Fibroblast of the aortic adventitia (primary cell): ENCODE measurements around the gene LIMS2. TPM values are rescaled to one million over a fixed set of nuclear protein-coding genes. Genes with fewer than 3 reads are reported as not detected.

Source experiments
- DNase-seq: peaks from one replicate; pipeline ENCODE4 v3.0.0-alpha.2; 2010; ENCODE audit warnings: low read depth
- H3K4me3 ChIP-seq: 2 replicates; pipeline ENCODE4 v1.5.1; 2011; ENCODE audit warnings: low read depth, mild to moderate bottlenecking, control low read depth, low read length, moderate library complexity
- total RNA-seq: library from RNA; depleted of rRNA; stranded (reverse); fragments of >200 nt; gene quantifications from 2 replicates; pipeline ENCODE4 v1.2.3, GENCODE V29; 2012; ENCODE audit warnings: low replicate concordance
- TF ChIP-seq, protein P1 (sequence below): IDR thresholded peaks from 2 replicates; pipeline ENCODE4 v1.5.1; 2011; ENCODE audit warnings: mild to moderate bottlenecking, low read length, control low read depth, inconsistent platforms; ENCODE audit not compliant: insufficient read depth

LIMS2 gene
- total RNA-seq, 1 donor = 7.8 TPM

DNA sequence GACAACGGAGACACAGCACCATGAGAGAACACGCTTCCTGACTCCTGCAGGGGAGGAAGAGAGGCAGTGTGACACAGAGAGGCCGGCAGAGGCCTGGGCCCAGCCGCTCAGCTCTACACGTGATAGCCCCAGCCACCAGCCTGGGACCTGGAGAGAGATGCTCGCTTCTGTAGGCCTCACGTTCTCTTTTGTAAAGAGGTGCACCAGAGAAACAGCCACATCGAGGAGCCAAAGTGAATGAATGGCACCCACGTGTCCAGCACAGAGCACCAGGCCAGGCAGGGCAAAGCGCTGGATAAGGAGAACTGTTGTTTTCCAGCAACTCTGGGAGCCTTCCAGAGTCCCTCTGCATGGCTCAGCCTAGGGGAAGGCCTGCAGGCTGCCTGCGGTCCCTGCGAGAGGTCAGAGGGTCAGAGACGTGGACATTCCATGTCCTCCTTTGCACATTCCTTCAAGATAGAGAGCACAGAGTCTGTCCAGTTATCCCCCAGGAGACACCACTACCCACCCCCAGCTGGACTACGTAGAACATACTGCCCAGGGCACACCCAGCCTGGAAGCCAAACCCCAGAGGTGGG lies 14.2 kb downstream of the LIMS2 start:
- peak; percentile 76 for DNase-seq
- H3K4me3 ChIP-seq = no peak overlapping the region
- TF ChIP-seq, protein P1, sequence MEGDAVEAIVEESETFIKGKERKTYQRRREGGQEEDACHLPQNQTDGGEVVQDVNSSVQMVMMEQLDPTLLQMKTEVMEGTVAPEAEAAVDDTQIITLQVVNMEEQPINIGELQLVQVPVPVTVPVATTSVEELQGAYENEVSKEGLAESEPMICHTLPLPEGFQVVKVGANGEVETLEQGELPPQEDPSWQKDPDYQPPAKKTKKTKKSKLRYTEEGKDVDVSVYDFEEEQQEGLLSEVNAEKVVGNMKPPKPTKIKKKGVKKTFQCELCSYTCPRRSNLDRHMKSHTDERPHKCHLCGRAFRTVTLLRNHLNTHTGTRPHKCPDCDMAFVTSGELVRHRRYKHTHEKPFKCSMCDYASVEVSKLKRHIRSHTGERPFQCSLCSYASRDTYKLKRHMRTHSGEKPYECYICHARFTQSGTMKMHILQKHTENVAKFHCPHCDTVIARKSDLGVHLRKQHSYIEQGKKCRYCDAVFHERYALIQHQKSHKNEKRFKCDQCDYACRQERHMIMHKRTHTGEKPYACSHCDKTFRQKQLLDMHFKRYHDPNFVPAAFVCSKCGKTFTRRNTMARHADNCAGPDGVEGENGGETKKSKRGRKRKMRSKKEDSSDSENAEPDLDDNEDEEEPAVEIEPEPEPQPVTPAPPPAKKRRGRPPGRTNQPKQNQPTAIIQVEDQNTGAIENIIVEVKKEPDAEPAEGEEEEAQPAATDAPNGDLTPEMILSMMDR = no peak

DNA sequence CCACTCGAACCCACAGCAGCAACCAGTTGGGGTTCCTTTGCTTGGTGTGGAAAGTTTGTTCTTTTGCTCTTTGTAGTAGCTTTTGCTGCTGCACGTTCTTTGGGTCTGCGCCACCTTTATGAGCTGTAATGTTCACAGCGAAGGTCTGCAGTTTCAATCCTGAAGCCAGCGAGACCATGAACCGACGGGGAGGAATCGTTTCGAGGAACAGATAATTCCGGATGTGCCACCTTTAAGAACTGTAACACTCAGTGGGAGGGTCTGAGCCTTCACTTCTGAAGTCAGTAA lies 15.1 kb downstream of the LIMS2 start:
- TF ChIP-seq, protein P1 = no peak
- DNase-seq = no peak
- H3K4me3 ChIP-seq = no peak overlapping the region

DNA sequence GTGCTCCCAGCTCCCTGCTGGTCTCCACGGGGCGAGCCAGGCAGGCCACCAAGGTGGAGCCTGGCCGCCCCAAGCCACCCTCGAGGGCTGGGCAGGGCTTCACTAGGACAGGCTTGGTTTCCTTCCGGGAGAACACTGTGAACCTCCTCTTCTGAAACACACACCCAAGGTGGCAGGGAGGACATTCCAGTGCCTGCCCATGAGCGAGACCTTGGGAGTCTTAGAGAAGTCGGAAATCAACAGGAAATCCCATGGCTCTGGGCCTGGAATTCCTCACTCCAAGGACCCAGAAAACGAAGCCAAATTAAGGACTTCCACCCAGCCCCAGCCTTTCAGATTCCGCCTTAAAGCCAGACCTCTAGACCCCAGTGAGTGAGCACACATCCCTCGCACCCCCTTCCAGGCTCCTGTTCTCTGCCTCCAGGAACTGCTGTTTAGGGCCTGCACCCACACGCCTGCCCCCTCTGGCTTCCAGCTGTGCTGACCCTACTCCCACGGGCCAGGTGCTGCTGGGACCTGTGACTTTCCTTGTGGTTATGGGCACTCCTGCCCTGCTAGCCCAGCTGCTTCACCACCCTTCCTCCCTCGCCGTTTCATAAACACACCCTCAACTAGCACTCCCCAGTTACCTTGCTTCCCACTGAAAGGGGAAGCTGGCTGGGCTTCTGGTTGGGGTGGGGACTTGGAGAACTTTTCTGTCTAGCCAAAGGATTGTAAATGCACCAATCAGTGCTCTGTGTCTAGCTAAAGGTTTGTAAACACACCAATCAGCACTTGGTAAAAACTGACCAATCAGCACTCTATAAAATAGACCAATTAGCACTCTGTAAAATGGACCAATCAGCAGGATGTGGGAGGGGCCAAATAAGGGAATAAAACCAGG lies 15.7 kb downstream of the LIMS2 start:
- no peak overlapping the region for H3K4me3 ChIP-seq
- TF ChIP-seq, protein P1 = no peak
- DNase-seq = no peak

DNA sequence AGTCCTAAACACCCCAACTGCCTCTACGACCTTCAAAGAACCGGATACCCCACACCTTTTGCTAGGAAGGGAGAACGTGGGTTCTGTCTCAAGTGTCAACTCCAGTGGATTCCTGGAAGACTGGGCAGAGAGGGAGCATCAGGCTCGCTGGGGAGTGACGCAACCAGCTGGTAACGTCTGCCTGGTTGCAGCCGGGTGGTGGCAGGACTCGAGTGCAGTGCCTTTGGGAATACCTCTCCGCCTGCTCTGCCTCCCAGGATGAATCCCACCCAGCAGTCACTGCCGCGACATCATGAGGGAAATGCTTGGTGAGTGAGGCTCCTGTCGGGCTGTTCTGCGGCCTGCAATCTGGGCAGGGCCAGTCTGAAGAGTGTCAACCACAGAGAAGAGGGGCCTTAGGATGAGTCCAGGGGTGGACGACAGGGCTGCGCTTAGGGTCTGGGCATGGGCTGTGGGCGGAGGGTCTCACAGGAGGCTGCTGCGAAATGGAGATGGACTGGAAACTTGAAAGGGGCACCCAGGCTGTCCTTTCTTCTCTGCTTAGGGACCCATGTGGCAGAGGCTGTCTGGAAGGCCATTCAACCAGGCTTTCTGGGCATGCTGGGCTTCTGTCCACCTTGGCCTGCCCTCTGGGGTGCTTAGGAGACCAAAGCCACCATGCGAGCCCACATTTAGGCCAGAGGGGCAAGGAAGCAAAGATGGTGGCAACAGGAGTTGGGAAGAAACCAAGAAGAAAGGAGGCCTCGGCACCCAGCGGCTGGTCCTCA lies 16.5 kb downstream of the LIMS2 start:
- TF ChIP-seq, protein P1 = no peak
- no peak for DNase-seq
- no peak overlapping the region for H3K4me3 ChIP-seq

DNA sequence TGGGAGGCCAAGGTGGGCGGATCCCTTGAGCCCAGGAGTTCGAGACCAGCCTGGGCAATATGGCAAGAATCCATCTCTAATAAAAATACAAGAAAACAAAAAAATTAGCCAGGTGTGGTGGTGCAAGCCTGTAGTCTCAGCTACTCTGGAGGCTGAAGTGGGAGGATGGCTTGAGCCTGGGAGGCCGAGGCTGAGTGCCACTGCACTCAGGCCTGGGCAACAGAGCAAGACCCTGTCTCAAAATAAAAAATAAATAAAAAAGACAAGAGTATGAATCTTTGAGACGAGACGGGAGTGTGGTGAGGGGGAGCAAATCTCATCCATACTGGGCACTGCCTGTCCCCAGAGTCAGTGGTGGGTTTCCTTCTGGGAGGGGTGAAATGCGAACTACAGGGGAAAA lies 17.2 kb downstream of the LIMS2 start:
- TF ChIP-seq, protein P1 = no peak
- H3K4me3 ChIP-seq = no peak overlapping the region
- DNase-seq = no peak

DNA sequence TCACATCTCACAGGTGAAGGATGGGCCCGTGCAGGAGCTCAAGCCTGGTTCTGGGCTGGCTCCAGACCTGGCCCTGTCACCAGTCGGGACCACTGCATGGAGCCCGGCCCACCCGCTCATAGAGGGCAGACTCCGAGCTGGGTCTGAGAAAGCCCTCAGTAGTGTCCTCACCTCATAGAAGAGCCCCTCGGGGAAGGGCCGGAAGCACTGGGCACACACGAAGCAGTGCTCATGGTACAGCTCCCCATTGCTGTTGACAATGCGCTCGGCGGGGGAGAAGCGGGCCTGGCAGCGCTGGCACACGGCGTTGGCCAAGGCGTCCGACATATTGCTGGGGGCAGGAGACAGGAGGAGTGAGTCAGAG lies 18.1 kb downstream of the LIMS2 start:
- no peak overlapping the region for H3K4me3 ChIP-seq
- DNase-seq = no peak
- TF ChIP-seq, protein P1 = no peak
